Measurements from ENCODE around the gene ACTR6. TPM values are rescaled to one million over a fixed set of nuclear protein-coding genes. Genes with fewer than 3 reads are reported as not detected.

ACTR6 gene
- total and polyA plus RNA-seq, 9 of the 15 experiments (the other 6 are each of a cell fraction or from before 2014, with no cell fraction given), result 26.1 to 109 (median 70.9) TPM

- TF ChIP-seq ZBTB9 (CRISPR knock-in tag; IDR thresholded peaks at IDR 0.05) (no peak), PHB2 (IDR thresholded peaks at IDR 0.05; ENCODE audit: low read depth) (no peak), POLR2B (IDR thresholded peaks at IDR 0.05; ENCODE audit: low read depth, partially characterized antibody) (peak; percentile 79), CHCHD3 (CRISPR knock-in tag; IDR thresholded peaks at IDR 0.05) (no peak), BRD4 (IDR thresholded peaks at IDR 0.05) (no peak), DEAF1 (CRISPR knock-in tag; IDR thresholded peaks at IDR 0.05) (no peak), DMBX1 (CRISPR knock-in tag; IDR thresholded peaks at IDR 0.05; ENCODE audit: borderline replicate concordance) (no peak), STAT5B (CRISPR knock-in tag; IDR thresholded peaks at IDR 0.05) (no peak), KAT7 (CRISPR knock-in tag; IDR thresholded peaks at IDR 0.05; ENCODE audit: borderline replicate concordance) (no peak; the same call in 1 of the 2 replicates), SLC30A9 (CRISPR knock-in tag; IDR thresholded peaks at IDR 0.05) (no peak), NFXL1 (CRISPR knock-in tag; IDR thresholded peaks at IDR 0.05) (no peak), HBP1 (CRISPR knock-in tag; IDR thresholded peaks at IDR 0.05) (0 out of 2 replicates have a peak, but pooled peaks have one; percentile 33), NRF1 (conservative IDR thresholded peaks at IDR 0.05 in 1 of 2, IDR thresholded peaks at IDR 0.05 in 1 of 2) (no peak; a peak in 1 of 4 replicates), ATF7 (IDR thresholded peaks at IDR 0.05) (peak; percentile 76), POLR2H (tag; IDR thresholded peaks at IDR 0.05; ENCODE audit: low read depth) (peak; percentile 65; the same call in 1 of the 2 replicates), KAT2B (IDR thresholded peaks at IDR 0.05; ENCODE audit: low read depth, low read length) (no peak), AFF4 (CRISPR knock-in tag; IDR thresholded peaks at IDR 0.05) (no peak)
Observed at GRCh38 chr12:100200463-100201181, at the start of gene ACTR6 (continued).

Data from K562 (cell line).